Astrocyte (in vitro differentiated cells and primary cell): Measurements from ENCODE around the gene THOC5. TPM values are rescaled to one million over a fixed set of nuclear protein-coding genes. Genes with fewer than 3 reads are reported as not detected.

ENCODE experiments used
- DNase-seq: peaks from one replicate; pipeline ENCODE4 v3.0.0-alpha.2; 2010; ENCODE audit warnings: low read depth
- FAIRE-seq: peaks from 2 replicates; lab custom pipeline; 2011; peaks lifted over from hg19 to GRCh38; lab: Jason Lieb, UNC
- H2AFZ ChIP-seq: 2 replicates; pipeline ENCODE4 v1.6.0; 2012; ENCODE audit warnings: low read depth, low read length, inconsistent platforms
- H3K27ac ChIP-seq: 2 replicates; pipeline ENCODE4 v1.5.1; 2011; ENCODE audit warnings: low read depth, low read length, inconsistent platforms
- H3K27me3 ChIP-seq: 2 replicates; pipeline ENCODE4 v1.6.0; 2011; ENCODE audit warnings: low read length, inconsistent platforms; ENCODE audit not compliant: insufficient read depth
- H3K36me3 ChIP-seq: 2 replicates; pipeline ENCODE4 v1.5.1; 2011; ENCODE audit warnings: low read length, inconsistent platforms; ENCODE audit not compliant: insufficient read depth
- H3K4me1 ChIP-seq: 2 replicates; pipeline ENCODE4 v1.5.1; 2011; ENCODE audit warnings: low read length, inconsistent platforms; ENCODE audit not compliant: insufficient read depth
- H3K4me2 ChIP-seq: 2 replicates; pipeline ENCODE4 v1.6.0; 2012; ENCODE audit warnings: low read length, inconsistent platforms
- H3K4me3 ChIP-seq: 2 replicates; pipeline ENCODE4 v1.5.1; 2011; ENCODE audit warnings: low read depth, mild to moderate bottlenecking, low read length, inconsistent platforms; ENCODE audit not compliant: insufficient read depth
- H3K79me2 ChIP-seq: 2 replicates; pipeline ENCODE4 v1.6.0; 2012; ENCODE audit warnings: mild to moderate bottlenecking, low read length, inconsistent platforms; ENCODE audit not compliant: insufficient read depth
- H3K9ac ChIP-seq: 2 replicates; pipeline ENCODE4 v1.6.0; 2012; ENCODE audit warnings: mild to moderate bottlenecking, low read length, inconsistent platforms
- H3K9me3 ChIP-seq: 2 replicates; pipeline ENCODE4 v1.5.1; 2012; ENCODE audit warnings: low read depth, mild to moderate bottlenecking, low read length, inconsistent platforms; ENCODE audit not compliant: insufficient read depth
- H4K20me1 ChIP-seq: 2 replicates; pipeline ENCODE4 v1.6.0; 2012; ENCODE audit warnings: low read length, inconsistent platforms; ENCODE audit not compliant: insufficient read depth
- H3K27ac Mint-ChIP-seq: one replicate; pipeline ENCODE4 v1.8.0; 2021; ENCODE audit warnings: mild to moderate bottlenecking, mixed read lengths; ENCODE audit not compliant: unreplicated experiment
- H3K27me3 Mint-ChIP-seq: one replicate; pipeline ENCODE4 v1.8.0; 2021; ENCODE audit warnings: low read depth, mixed read lengths; ENCODE audit not compliant: unreplicated experiment
- H3K36me3 Mint-ChIP-seq: one replicate; pipeline ENCODE4 v1.8.0; 2021; ENCODE audit warnings: low read depth, mixed read lengths; ENCODE audit not compliant: unreplicated experiment
- H3K4me1 Mint-ChIP-seq: one replicate; pipeline ENCODE4 v1.8.0; 2021; ENCODE audit warnings: low read depth, mixed read lengths; ENCODE audit not compliant: unreplicated experiment
- H3K4me3 Mint-ChIP-seq: one replicate; pipeline ENCODE4 v1.8.0; 2021; ENCODE audit warnings: mild to moderate bottlenecking, moderate library complexity, mixed read lengths; ENCODE audit not compliant: unreplicated experiment
- H3K9me3 Mint-ChIP-seq: one replicate; pipeline ENCODE4 v1.8.0; 2021; ENCODE audit warnings: mild to moderate bottlenecking, mixed read lengths; ENCODE audit not compliant: unreplicated experiment
- CTCF ChIP-seq: IDR thresholded peaks from 2 replicates; pipeline ENCODE4 v1.5.1; 2011; ENCODE audit warnings: low read depth, mild to moderate bottlenecking, inconsistent platforms, low read length, moderate library complexity; ENCODE audit not compliant: insufficient read depth
- EZH2 ChIP-seq: IDR thresholded peaks from 2 replicates; pipeline ENCODE4 v1.6.1; 2012; ENCODE audit warnings: mild to moderate bottlenecking, low read length, inconsistent platforms; ENCODE audit not compliant: insufficient read depth
- total RNA-seq: library from RNA; stranded (reverse); gene quantifications from 2 replicates; pipeline ENCODE4 v1.2.1, GENCODE V29; 2021

Gene THOC5
- total RNA-seq, 1 donor from 2014 or later = 85.0 TPM

GRCh38 chr22:29477723-29478318 lies 75.7 kb downstream of the THOC5 start:
- H3K27ac Mint-ChIP-seq = no peak overlapping the region
- H3K36me3 Mint-ChIP-seq = peaks cover 6% of the 10 kb centered on the region
- no peak overlapping the region for H3K27ac ChIP-seq
- peaks cover 72% of the 10 kb centered on the region for H3K27me3 Mint-ChIP-seq
- peaks cover 48% of the 10 kb centered on the region for H3K27me3 ChIP-seq
- H4K20me1 ChIP-seq = peaks cover 29% of the 10 kb centered on the region
- peaks cover 11% of the 10 kb centered on the region for H3K9me3 Mint-ChIP-seq
- no peaks in the 10 kb centered on the region for H3K79me2 ChIP-seq
- H3K4me1 Mint-ChIP-seq = peaks cover 13% of the 10 kb centered on the region
- no peak overlapping the region for H3K4me2 ChIP-seq
- no peak for FAIRE-seq
- no peaks in the 10 kb centered on the region for H3K36me3 ChIP-seq
- no peak overlapping the region for H3K4me3 ChIP-seq
- peaks cover 11% of the 10 kb centered on the region for H3K4me1 ChIP-seq
- peaks cover 8% of the 10 kb centered on the region for H3K9me3 ChIP-seq
- no peak overlapping the region for H2AFZ ChIP-seq
- no peak for TF ChIP-seq EZH2
- no peak for TF ChIP-seq CTCF
- no peak overlapping the region for H3K9ac ChIP-seq
- no peak overlapping the region for H3K4me3 Mint-ChIP-seq
- no peak for DNase-seq

- Histone ChIP-seq H4K20me1 (peaks cover 29% of the 10 kb centered on the region), H3K27ac (no peak overlapping the region), H3K9ac (no peak overlapping the region), H3K4me1 (peaks cover 6% of the 10 kb centered on the region), H3K79me2 (no peaks in the 10 kb centered on the region), H2AFZ (no peak overlapping the region), H3K4me2 (no peak overlapping the region), H3K27me3 (peaks cover 41% of the 10 kb centered on the region), H3K4me3 (no peak overlapping the region), H3K36me3 (no peaks in the 10 kb centered on the region), H3K9me3 (peaks cover 8% of the 10 kb centered on the region)
- H3K4me3 Mint-ChIP-seq = no peak overlapping the region
- peaks cover 4% of the 10 kb centered on the region for H3K9me3 Mint-ChIP-seq
- no peak for TF ChIP-seq CTCF
- no peak for TF ChIP-seq EZH2
- H3K27me3 Mint-ChIP-seq = peaks cover 73% of the 10 kb centered on the region
- no peak overlapping the region for H3K27ac Mint-ChIP-seq
- no peak for DNase-seq
- peaks cover 5% of the 10 kb centered on the region for H3K4me1 Mint-ChIP-seq
- FAIRE-seq = no peak
- peaks cover 5% of the 10 kb centered on the region for H3K36me3 Mint-ChIP-seq
These were observed 77.4 kb downstream of the THOC5 start for GRCh38 chr22:29476116-29476515.

GRCh38 chr22:29475550-29475949 lies 78.0 kb downstream of the THOC5 start:
- no peak for TF ChIP-seq EZH2
- no peak for TF ChIP-seq CTCF

More at GRCh38 chr22:29475550-29475949, 78.0 kb downstream of the THOC5 start:
- H3K4me1 Mint-ChIP-seq = peaks cover 5% of the 10 kb centered on the region
- H3K36me3 Mint-ChIP-seq = peaks cover 5% of the 10 kb centered on the region
- H3K27me3 Mint-ChIP-seq = peaks cover 77% of the 10 kb centered on the region
- FAIRE-seq (no peak), DNase-seq (no peak)
- Histone ChIP-seq H3K36me3 (no peaks in the 10 kb centered on the region), H3K4me3 (no peak overlapping the region), H3K27me3 (peaks cover 39% of the 10 kb centered on the region), H3K9me3 (peaks cover 3% of the 10 kb centered on the region), H3K4me1 (peaks cover 2% of the 10 kb centered on the region), H3K9ac (no peak overlapping the region), H3K79me2 (no peaks in the 10 kb centered on the region), H4K20me1 (peaks cover 29% of the 10 kb centered on the region), H3K4me2 (no peak overlapping the region), H2AFZ (no peak overlapping the region), H3K27ac (no peak overlapping the region)
- H3K4me3 Mint-ChIP-seq = no peak overlapping the region
- peaks cover 4% of the 10 kb centered on the region for H3K9me3 Mint-ChIP-seq
- no peak overlapping the region for H3K27ac Mint-ChIP-seq
